ENCODE data around the gene LIAS. TPM values are rescaled to one million over a fixed set of nuclear protein-coding genes. Genes with fewer than 3 reads are reported as not detected.

The LIAS gene
- polyA plus RNA-seq, 2 donors: 14.2 to 15.2 TPM

DNA sequence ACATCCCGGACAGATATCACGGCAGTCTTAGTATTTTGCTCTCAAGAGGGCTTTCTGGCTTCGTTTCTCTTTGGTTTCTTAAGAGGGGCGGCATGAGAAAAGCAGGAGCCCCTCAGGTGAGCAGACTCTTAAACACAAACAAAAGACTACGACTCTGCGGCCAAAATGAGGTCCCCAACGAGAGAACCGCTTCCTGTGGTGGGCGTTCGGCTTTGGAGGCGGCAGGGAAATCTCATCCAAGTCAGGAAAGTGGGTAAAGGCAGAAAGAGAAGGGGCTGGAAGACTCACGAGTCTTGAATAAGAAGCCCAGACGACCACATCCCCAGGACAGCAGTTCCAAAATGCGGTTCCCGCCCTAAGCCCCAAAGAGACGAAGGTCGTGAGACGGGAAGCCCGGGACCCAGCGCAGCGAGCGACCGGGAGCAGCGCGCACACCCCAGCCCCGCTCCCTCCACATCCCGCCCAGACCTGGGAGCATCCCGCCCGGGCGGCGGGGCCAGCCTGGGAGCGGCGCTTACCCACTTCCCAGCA, 68.0 kb downstream of the LIAS start:
- WGBS, 2 donors: 0% methylated on average over 26 to 33 of the region's 33 CpGs
- H3K4me3 ChIP-seq (ENCODE audit: low read depth in 1 of 2, low read length in 2 of 2): peak overlapping the region; percentile 74 to 98
- H3K4me1 ChIP-seq (ENCODE audit: control insufficient read depth in 2 of 2, insufficient read depth in 2 of 2, low read length in 1 of 2): no peaks in the 10 kb centered on the region
- H3K36me3 ChIP-seq (ENCODE audit: control insufficient read depth in 2 of 2, insufficient read depth in 2 of 2, low read length in 1 of 2): no peaks in the 10 kb centered on the region
- peak overlapping the region; percentile 91 to 92 for H3K27ac ChIP-seq (ENCODE audit: low read depth in 2 of 2, low read length in 1 of 2)
- peaks cover 0 to 4% of the 10 kb centered on the region in 2 donors for H3K9me3 ChIP-seq (ENCODE audit: control insufficient read depth in 2 of 2, insufficient read depth in 1 of 2, low read depth in 1 of 2, low read length in 1 of 2)
- H3K27me3 ChIP-seq (ENCODE audit: control insufficient read depth in 1 of 2, insufficient read depth in 2 of 2, low read length in 2 of 2): no peaks in the 10 kb centered on the region

- Histone ChIP-seq H3K27me3 (ENCODE audit: control insufficient read depth in 1 of 2, insufficient read depth in 2 of 2, low read length in 2 of 2) (no peaks in the 10 kb centered on the region), H3K27ac (ENCODE audit: low read depth in 2 of 2, low read length in 1 of 2) (peak within 1 kb of the TSS; percentile 91 to 92), H3K4me1 (ENCODE audit: control insufficient read depth in 2 of 2, insufficient read depth in 2 of 2, low read length in 1 of 2) (no peaks in the 10 kb centered on the region), H3K4me3 (ENCODE audit: low read depth in 1 of 2, low read length in 2 of 2) (peak within 1 kb of the TSS; percentile 74 to 98), H3K36me3 (ENCODE audit: control insufficient read depth in 2 of 2, insufficient read depth in 2 of 2, low read length in 1 of 2) (no peaks in the 10 kb centered on the region), H3K9me3 (ENCODE audit: control insufficient read depth in 2 of 2, insufficient read depth in 1 of 2, low read depth in 1 of 2, low read length in 1 of 2) (peaks cover 0 to 4% of the 10 kb centered on the region in 2 donors)
- 0% methylated on average over 62 to 73 of the region's 73 CpGs for WGBS, 2 donors
These were observed 68.6 kb downstream of the LIAS start, which contains the start of gene UGDH for GRCh38 chr4:39527296-39528060. TSS of gene UGDH (minus strand) at chr4:39527439. CDS start at chr4:39521512, 5,927 bp downstream.

- Histone ChIP-seq H3K27ac (ENCODE audit: low read depth in 2 of 2, low read length in 1 of 2) (peak overlapping the region; percentile 91 to 92), H3K27me3 (ENCODE audit: control insufficient read depth in 1 of 2, insufficient read depth in 2 of 2, low read length in 2 of 2) (no peaks in the 10 kb centered on the region), H3K4me1 (ENCODE audit: control insufficient read depth in 2 of 2, insufficient read depth in 2 of 2, low read length in 1 of 2) (no peaks in the 10 kb centered on the region), H3K36me3 (ENCODE audit: control insufficient read depth in 2 of 2, insufficient read depth in 2 of 2, low read length in 1 of 2) (no peaks in the 10 kb centered on the region), H3K9me3 (ENCODE audit: control insufficient read depth in 2 of 2, insufficient read depth in 1 of 2, low read depth in 1 of 2, low read length in 1 of 2) (peaks cover 0 to 4% of the 10 kb centered on the region in 2 donors), H3K4me3 (ENCODE audit: low read depth in 1 of 2, low read length in 2 of 2) (peak overlapping the region; percentile 74 to 98)
- WGBS, 2 donors: 2 to 5% methylated on average over 21 of the region's 21 CpGs
These were observed 69.2 kb downstream of the LIAS start for GRCh38 chr4:39528061-39528465.

Other genes with a start within 250 kb of the LIAS start
- 10 to 100 TPM in 1 of 2 donors, 1 to 10 TPM in 1; 5.2 to 13.3 TPM for gene RFC1, start 92.7 kb upstream of the LIAS start, polyA plus RNA-seq
- under 1 TPM; 0.41 to 0.61 TPM for gene KLB, start 52.1 kb upstream of the LIAS start, polyA plus RNA-seq
- gene RPL9, start 134 bp upstream of the LIAS start, polyA plus RNA-seq: 1,000 to 10,000 TPM; 1,586 to 1,928 TPM
- 10 to 100 TPM; 11.8 to 14.7 TPM for gene UGDH, start 68.4 kb downstream of the LIAS start, polyA plus RNA-seq
- gene SMIM14, start 179.8 kb downstream of the LIAS start, polyA plus RNA-seq: 10 to 100 TPM; 18.9 to 25.6 TPM
- gene UBE2K, start 239.1 kb downstream of the LIAS start, polyA plus RNA-seq: 10 to 100 TPM; 33.7 to 41.8 TPM

Measured in esophagus (tissue), 2 donors.